SHP77 (cell line): ENCODE results near the gene DYNLT4.
A peak's percentile ranks its signal among the peaks of the same experiment; 100 is the strongest.
"Not testable (repeated sequence)": the region's sequence is repeated elsewhere in the genome, so short reads cannot be mapped to it uniquely, and the experiment has no call there.

Experiments
- DNase-seq, 2 experiments: peaks; one replicate each; lab custom pipeline; 2025; lab: John Stamatoyannopoulos, UW

The DYNLT4 gene

DNA sequence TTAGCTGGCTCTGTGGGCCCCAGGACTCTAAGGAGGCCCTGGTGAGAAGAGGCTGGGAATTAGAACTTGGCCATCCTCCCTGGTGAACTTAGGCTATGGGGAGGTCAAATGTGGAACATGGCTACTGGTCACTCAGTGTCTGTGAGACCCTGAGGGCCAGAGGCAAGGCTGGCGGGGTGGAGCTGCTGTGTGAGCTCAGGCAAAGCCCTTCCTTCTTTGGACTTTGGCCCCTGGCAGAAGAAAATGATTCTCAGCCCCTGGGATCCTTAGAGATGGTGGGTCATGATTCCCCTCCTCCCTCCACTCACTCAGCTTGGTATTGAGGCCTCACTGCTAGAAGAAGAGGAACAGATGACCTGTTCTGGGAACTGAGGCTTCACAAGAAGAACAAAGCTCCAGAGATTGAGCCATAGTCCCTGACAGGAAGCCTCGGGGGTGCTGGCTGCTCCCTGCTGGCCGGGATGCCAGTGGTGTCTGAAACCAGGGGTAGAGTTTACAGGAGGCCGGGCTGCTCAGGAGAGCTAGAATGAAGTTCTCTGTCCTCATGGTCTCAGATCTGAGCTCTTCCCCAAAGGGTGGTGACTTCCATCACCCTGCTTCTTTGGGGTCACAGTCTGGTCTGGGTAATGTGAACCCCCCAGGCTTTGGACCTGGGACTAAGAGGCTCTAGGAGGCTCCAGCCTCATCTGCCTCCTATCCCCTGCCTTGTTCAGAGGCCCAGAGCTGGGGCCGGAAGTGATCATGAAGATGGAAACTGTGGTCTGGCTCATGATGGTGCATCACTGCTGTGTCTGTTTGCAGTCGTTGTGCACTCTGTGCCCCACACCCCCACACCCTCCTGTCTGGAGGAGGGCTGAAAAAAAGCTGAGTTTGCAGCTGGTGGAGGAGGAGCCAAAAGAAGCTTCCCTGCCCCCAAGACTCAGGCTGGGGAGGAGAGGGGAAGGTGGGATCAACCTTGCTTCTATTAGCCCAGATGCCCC is 2.1 kb upstream of the DYNLT4 start:
- no peak for DNase-seq

DNA sequence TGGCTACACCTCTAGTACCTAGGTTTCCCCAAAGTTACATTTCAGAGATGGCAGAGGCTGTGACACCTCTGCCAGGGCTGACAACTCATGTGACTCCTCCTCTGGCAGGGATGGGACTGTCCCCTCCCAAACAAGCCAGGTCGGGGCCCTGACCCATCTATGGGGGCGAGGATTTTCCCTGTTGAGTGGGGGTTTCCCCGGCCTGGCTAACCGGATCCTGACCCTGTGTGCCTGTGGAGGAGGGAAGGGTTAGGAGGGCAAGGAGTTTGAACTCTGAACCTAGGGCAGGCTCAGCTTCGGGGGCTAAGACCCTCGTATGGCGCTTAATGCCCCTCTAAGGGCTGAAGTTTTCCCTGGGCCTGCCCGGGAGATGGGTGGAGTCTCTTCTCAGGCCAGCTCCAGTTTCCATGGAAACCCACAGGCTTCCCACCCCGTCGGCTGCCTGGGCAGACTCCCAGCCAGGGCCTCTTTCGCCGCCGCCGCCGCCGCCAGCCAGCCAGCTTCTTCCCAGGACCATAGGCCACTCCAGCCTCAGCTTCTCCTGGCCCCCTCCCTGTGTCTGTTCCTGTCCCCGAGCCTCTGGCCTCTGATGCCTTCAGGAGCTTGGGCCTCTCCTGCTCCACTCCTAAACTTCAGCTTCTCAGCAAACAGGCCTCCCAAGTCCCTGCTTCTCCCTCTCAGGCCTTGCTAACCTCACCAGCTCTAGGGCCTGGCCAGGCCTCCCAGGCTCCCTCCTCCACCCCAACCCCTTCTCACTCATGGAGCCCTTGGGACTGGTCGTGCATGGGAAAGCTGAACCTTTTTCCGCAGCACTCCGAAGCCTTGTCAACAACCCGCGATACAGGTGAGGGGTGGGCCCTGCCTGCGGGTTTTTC is 1.1 kb upstream of the DYNLT4 start, which contains the start of gene BTBD19:
BTBD19 (plus strand) TSS at position 461 of the 875 bp plus-strand sequence; CDS start at position 759, 298 bp downstream.
- peak in 1 of 2 experiments; percentile 52 for DNase-seq

- peak; percentile 89 to 90 for DNase-seq
These were observed 362 bp upstream of the DYNLT4 start for GRCh38 chr1:44807364-44808062.

- DNase-seq, result no peak
These were observed 987 bp downstream of the DYNLT4 start for GRCh38 chr1:44806025-44806703.

DNA sequence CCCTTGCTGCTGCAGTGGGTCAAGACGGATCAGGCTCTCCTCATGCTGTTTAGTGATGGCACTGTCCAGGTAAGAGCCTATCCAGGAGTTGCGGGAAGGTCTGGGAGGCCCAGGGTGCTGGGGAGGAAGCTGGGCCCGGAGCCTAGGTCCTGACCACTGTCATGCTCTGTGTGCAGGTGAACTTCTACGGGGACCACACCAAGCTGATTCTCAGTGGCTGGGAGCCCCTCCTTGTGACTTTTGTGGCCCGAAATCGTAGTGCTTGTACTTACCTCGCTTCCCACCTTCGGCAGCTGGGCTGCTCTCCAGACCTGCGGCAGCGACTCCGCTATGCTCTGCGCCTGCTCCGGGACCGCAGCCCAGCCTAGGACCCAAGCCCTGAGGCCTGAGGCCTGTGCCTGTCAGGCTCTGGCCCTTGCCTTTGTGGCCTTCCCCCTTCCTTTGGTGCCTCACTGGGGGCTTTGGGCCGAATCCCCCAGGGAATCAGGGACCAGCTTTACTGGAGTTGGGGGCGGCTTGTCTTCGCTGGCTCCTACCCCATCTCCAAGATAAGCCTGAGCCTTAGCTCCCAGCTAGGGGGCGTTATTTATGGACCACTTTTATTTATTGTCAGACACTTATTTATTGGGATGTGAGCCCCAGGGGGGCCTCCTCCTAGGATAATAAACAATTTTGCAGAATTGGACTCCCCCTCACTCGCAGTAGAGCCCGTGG is 1.7 kb downstream of the DYNLT4 start:
- DNase-seq, result no peak

- DNase-seq, result no peak
These were observed 3.6 kb downstream of the DYNLT4 start for GRCh38 chr1:44803312-44804095.

DNA sequence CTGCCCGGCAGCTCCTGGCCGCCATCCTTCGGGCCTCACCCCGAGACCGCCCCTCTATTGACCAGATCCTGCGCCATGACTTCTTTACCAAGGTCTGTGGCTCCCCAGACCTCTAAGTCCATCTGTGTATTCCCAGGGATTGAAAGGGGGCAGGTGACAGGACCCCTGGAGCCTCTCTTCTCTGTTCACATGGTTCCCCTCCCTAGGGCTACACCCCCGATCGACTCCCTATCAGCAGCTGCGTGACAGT is 4.2 kb downstream of the DYNLT4 start:
- no peak for DNase-seq

- no peak for DNase-seq
These were observed 4.7 kb downstream of the DYNLT4 start for GRCh38 chr1:44802306-44803061.

- DNase-seq, result no peak
These were observed 5.5 kb downstream of the DYNLT4 start for GRCh38 chr1:44801491-44802305.

GRCh38 chr1:44799770-44800584 is 7.2 kb downstream of the DYNLT4 start, which contains the start of gene PLK3:
Gene PLK3 (plus strand): TSS chr1:44800377. CDS start chr1:44800464, 87 bp downstream.
- peak; percentile 93 to 95 for DNase-seq

- DNase-seq, result no peak
These were observed 8.4 kb downstream of the DYNLT4 start for GRCh38 chr1:44798481-44799365.

- not testable (repeated sequence) for DNase-seq
These were observed 9.3 kb downstream of the DYNLT4 start for GRCh38 chr1:44797886-44798285.

- DNase-seq, result no peak
These were observed 14.2 kb downstream of the DYNLT4 start for GRCh38 chr1:44792736-44793502.

DNA sequence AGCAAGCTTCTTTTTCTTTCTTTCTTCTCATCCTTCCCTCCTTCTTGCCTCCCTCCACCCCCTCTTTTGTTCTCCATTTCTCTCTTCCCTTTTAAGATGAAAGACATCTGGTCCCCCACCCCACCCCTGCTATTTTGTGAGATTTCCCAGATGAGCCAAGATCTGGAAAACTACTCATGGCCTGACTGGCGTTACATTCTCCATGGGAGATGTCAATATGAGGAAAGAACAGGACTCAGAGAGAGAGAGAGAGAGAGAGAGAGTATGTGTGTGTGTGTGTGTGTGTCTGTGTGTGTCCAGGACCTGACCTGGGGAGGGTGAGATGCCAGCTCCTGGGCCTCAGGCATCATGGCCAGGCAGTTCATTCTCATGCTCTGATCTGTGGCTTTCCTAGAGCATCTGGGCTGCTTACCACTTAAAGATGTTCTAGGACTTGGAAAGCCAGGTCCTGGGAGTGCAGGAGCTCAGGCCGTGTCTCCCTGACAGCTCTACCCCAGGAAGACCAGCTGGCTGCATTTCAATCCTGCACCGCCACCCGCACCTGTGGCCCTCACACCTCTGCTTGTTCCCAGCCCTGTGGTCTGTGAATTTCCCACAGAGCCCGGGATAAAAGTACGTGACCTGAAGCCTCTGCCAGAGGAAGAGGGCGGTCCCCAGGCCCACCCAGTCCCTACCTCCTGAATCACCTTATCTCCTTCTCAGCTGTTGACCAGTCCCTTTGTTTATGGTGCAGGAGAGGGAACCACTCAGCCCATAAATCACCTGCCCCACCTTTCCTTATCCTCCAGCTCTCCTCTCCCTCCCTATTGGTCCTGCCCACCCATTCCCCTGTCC is 16.0 kb downstream of the DYNLT4 start:
- DNase-seq, result no peak
